ENCODE results near the gene SCN1A. TPM values are rescaled to one million over a fixed set of nuclear protein-coding genes. Genes with fewer than 3 reads are reported as not detected.

The SCN1A gene
- total RNA-seq, 1 experiment from 2014 or later: not detected

DNA sequence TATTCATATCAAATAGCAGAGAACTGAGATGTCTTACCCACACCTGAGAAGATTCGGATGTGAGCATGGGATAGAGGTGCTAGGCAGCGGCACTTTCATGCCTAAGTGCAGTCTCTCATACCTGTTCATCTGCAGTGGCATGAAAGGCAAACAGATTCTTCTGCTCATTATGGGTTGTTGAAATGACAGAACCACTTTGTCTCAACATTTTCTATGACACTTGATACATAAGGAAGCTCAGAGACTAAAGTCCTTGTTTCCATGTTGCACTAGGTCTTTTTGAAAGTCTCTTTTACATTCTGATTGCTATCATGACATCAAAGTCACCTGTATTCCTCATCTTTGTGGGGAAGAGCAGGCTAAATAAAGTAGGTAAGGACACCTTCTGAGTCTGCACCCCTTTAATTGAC, 8.0 kb upstream of the SCN1A start:
- Histone ChIP-seq H3K27me3 (ENCODE audit: control insufficient read depth, insufficient read depth, low read length) (peaks cover 3% of the 10 kb centered on the region), H3K4me3 (ENCODE audit: low read depth in 2 of 2, low read length in 2 of 2) (no peak overlapping the region), H3K36me3 (ENCODE audit: control insufficient read depth, insufficient read depth, low read length) (no peaks in the 10 kb centered on the region), H3K27ac (ENCODE audit: low read length) (no peak overlapping the region), H3K4me1 (ENCODE audit: control insufficient read depth, insufficient read depth, low read length) (no peaks in the 10 kb centered on the region), H3K9me3 (ENCODE audit: control insufficient read depth, insufficient read depth, low read depth, low read length) (no peaks in the 10 kb centered on the region)
- ATAC-seq (no peak), DNase-seq (ENCODE audit: low read depth, low spot score) (no peak)
- POLR2A ChIA-PET: no interaction called here
- in situ Hi-C loops (cut with HindIII; ENCODE audit: low pct_unique_long_range_greater_than_20kb, low sequenced_read_pairs): no loop called here
- intact Hi-C loops (cut with micrococcal nuclease; ENCODE audit: unreplicated experiment): no loop called here
- BruUV-seq (replicated peaks): no TSS peak
- TF ChIP-seq, protein P1, sequence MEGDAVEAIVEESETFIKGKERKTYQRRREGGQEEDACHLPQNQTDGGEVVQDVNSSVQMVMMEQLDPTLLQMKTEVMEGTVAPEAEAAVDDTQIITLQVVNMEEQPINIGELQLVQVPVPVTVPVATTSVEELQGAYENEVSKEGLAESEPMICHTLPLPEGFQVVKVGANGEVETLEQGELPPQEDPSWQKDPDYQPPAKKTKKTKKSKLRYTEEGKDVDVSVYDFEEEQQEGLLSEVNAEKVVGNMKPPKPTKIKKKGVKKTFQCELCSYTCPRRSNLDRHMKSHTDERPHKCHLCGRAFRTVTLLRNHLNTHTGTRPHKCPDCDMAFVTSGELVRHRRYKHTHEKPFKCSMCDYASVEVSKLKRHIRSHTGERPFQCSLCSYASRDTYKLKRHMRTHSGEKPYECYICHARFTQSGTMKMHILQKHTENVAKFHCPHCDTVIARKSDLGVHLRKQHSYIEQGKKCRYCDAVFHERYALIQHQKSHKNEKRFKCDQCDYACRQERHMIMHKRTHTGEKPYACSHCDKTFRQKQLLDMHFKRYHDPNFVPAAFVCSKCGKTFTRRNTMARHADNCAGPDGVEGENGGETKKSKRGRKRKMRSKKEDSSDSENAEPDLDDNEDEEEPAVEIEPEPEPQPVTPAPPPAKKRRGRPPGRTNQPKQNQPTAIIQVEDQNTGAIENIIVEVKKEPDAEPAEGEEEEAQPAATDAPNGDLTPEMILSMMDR (IDR thresholded peaks at IDR 0.05): no peak
- no peak for TF ChIP-seq SIN3A (IDR thresholded peaks at IDR 0.05; ENCODE audit: borderline replicate concordance, insufficient read depth, low read depth, low read length)
- no peak for TF ChIP-seq POLR2AphosphoS5 (IDR thresholded peaks at IDR 0.05; ENCODE audit: low read depth, low read length)
- TF ChIP-seq, protein P2, sequence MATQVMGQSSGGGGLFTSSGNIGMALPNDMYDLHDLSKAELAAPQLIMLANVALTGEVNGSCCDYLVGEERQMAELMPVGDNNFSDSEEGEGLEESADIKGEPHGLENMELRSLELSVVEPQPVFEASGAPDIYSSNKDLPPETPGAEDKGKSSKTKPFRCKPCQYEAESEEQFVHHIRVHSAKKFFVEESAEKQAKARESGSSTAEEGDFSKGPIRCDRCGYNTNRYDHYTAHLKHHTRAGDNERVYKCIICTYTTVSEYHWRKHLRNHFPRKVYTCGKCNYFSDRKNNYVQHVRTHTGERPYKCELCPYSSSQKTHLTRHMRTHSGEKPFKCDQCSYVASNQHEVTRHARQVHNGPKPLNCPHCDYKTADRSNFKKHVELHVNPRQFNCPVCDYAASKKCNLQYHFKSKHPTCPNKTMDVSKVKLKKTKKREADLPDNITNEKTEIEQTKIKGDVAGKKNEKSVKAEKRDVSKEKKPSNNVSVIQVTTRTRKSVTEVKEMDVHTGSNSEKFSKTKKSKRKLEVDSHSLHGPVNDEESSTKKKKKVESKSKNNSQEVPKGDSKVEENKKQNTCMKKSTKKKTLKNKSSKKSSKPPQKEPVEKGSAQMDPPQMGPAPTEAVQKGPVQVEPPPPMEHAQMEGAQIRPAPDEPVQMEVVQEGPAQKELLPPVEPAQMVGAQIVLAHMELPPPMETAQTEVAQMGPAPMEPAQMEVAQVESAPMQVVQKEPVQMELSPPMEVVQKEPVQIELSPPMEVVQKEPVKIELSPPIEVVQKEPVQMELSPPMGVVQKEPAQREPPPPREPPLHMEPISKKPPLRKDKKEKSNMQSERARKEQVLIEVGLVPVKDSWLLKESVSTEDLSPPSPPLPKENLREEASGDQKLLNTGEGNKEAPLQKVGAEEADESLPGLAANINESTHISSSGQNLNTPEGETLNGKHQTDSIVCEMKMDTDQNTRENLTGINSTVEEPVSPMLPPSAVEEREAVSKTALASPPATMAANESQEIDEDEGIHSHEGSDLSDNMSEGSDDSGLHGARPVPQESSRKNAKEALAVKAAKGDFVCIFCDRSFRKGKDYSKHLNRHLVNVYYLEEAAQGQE (IDR thresholded peaks at IDR 0.05; ENCODE audit: insufficient read depth in 1 of 2, low read depth in 2 of 2, low read length in 1 of 2): no peak
- no peak for TF ChIP-seq TCF7L2 (IDR thresholded peaks at IDR 0.05; ENCODE audit: low read depth, low read length)
- CTCF ChIA-PET: no interaction called here

GRCh38 chr2:166135152-166135848, 7.5 kb upstream of the SCN1A start:
- TF ChIP-seq, protein P2 (IDR thresholded peaks at IDR 0.05; ENCODE audit: insufficient read depth in 1 of 2, low read depth in 2 of 2, low read length in 1 of 2): no peak
- TF ChIP-seq SIN3A (IDR thresholded peaks at IDR 0.05; ENCODE audit: borderline replicate concordance, insufficient read depth, low read depth, low read length): no peak
- TF ChIP-seq, protein P1 (IDR thresholded peaks at IDR 0.05): no peak
- no peak for TF ChIP-seq TCF7L2 (IDR thresholded peaks at IDR 0.05; ENCODE audit: low read depth, low read length)
- Histone ChIP-seq H3K4me1 (ENCODE audit: control insufficient read depth, insufficient read depth, low read length) (no peaks in the 10 kb centered on the region), H3K36me3 (ENCODE audit: control insufficient read depth, insufficient read depth, low read length) (no peaks in the 10 kb centered on the region), H3K9me3 (ENCODE audit: control insufficient read depth, insufficient read depth, low read depth, low read length) (no peaks in the 10 kb centered on the region), H3K27me3 (ENCODE audit: control insufficient read depth, insufficient read depth, low read length) (peaks cover 3% of the 10 kb centered on the region), H3K27ac (ENCODE audit: low read length) (no peak overlapping the region), H3K4me3 (ENCODE audit: low read depth in 2 of 2, low read length in 2 of 2) (no peak overlapping the region)
- POLR2A ChIA-PET: no interaction called here
- DNase-seq (ENCODE audit: low read depth, low spot score): no peak
- no TSS peak for BruUV-seq (replicated peaks)
- in situ Hi-C loops (cut with HindIII; ENCODE audit: low pct_unique_long_range_greater_than_20kb, low sequenced_read_pairs): no loop called here
- CTCF ChIA-PET: no interaction called here
- intact Hi-C loops (cut with micrococcal nuclease; ENCODE audit: unreplicated experiment): no loop called here
- no peak for ATAC-seq
